Smooth muscle cell (in vitro differentiated cells): Measurements from ENCODE around the gene CYFIP1. TPM values are rescaled to one million over a fixed set of nuclear protein-coding genes. Genes with fewer than 3 reads are reported as not detected.

Experiments
- DNase-seq: peaks from one replicate; lab custom pipeline; 2025; ENCODE audit not compliant: unreplicated experiment; lab: John Stamatoyannopoulos, UW
- H2AFZ ChIP-seq: fragments of 200-600 bp; sonication (generic); 2 replicates; pipeline ENCODE4 v1.6.0; 2016; ENCODE audit warnings: antibody characterized with exemption, low read depth, mild to moderate bottlenecking
- H3F3A ChIP-seq: fragments of 200-600 bp; sonication (generic); 2 replicates; pipeline ENCODE4 v1.6.0; 2017; ENCODE audit warnings: antibody characterized with exemption, low read depth
- H3K27ac ChIP-seq: fragments of 200-600 bp; sonication (generic); 2 replicates; pipeline ENCODE4 v1.5.1; 2016; ENCODE audit warnings: low read depth, mild to moderate bottlenecking
- H3K27me3 ChIP-seq: fragments of 200-600 bp; sonication (generic); 2 replicates; pipeline ENCODE4 v1.6.1; 2016; ENCODE audit warnings: low read depth, mild to moderate bottlenecking
- H3K36me3 ChIP-seq: fragments of 200-600 bp; sonication (generic); 2 replicates; pipeline ENCODE4 v1.5.1; 2016; ENCODE audit warnings: low read depth
- H3K4me1 ChIP-seq: fragments of 200-600 bp; sonication (generic); 2 replicates; pipeline ENCODE4 v1.5.1; 2016; ENCODE audit warnings: low read depth
- H3K4me2 ChIP-seq: fragments of 200-600 bp; sonication (generic); 2 replicates; pipeline ENCODE4 v1.6.0; 2016; ENCODE audit warnings: mild to moderate bottlenecking
- H3K4me3 ChIP-seq: fragments of 200-600 bp; sonication (generic); 2 replicates; pipeline ENCODE4 v1.5.1; 2016; ENCODE audit warnings: mild to moderate bottlenecking
- H3K79me2 ChIP-seq: fragments of 200-600 bp; sonication (generic); 2 replicates; pipeline ENCODE4 v1.6.0; 2016; ENCODE audit warnings: low read depth, mild to moderate bottlenecking
- H3K9ac ChIP-seq: fragments of 200-600 bp; sonication (generic); 2 replicates; pipeline ENCODE4 v1.6.0; 2016; ENCODE audit warnings: low read depth
- H3K9me3 ChIP-seq: fragments of 200-600 bp; sonication (generic); replicated peaks from 2 replicates; pipeline ENCODE4 v1.5.1; 2016; ENCODE audit warnings: low read depth
- H4K20me1 ChIP-seq: fragments of 200-600 bp; sonication (generic); 2 replicates; pipeline ENCODE4 v1.6.0; 2016; ENCODE audit warnings: low read depth
- CTCF ChIP-seq: fragments of 200-600 bp; sonication (generic); IDR thresholded peaks from 2 replicates; pipeline ENCODE4 v1.5.1; 2017; ENCODE audit warnings: borderline replicate concordance, mild to moderate bottlenecking, antibody characterized with exemption; ENCODE audit not compliant: insufficient read depth, poor library complexity, severe bottlenecking
- WGBS: methylation state at CpG from one replicate; pipeline ENCODE4 v1.1.7; 2016; ENCODE audit warnings: low lambda C conversion rate; 5-methylcytosine and 5-hydroxymethylcytosine counted together
- polyA plus RNA-seq: library from polyadenylated mRNA; unstranded; fragments of >200 nt; fragmentation: Nextera tagmentation; extraction: Ambion mirVana; gene quantifications from 2 replicates; pipeline ENCODE4 v1.2.1, GENCODE V29; 2016
- total RNA-seq: library from RNA; depleted of rRNA; stranded (reverse); fragments of >200 nt; gene quantifications from 2 replicates; pipeline ENCODE4 v1.2.3, GENCODE V29; 2014

Gene CYFIP1
- total and polyA plus RNA-seq, 2 experiments from 2014 or later, result 65.2 to 67.6 TPM

GRCh38 chr15:22952796-22953579, 27.2 kb downstream of the CYFIP1 start:
- Histone ChIP-seq H3K79me2 (peaks cover 95% of the 10 kb centered on the region), H3K4me2 (no peak overlapping the region), H3K9me3 (no peaks in the 10 kb centered on the region), H3K4me3 (no peak overlapping the region), H3K9ac (no peak overlapping the region), H3K27me3 (no peaks in the 10 kb centered on the region), H3K27ac (no peak overlapping the region), H4K20me1 (peaks cover 98% of the 10 kb centered on the region), H3K36me3 (no peaks in the 10 kb centered on the region), H2AFZ (no peak overlapping the region), H3F3A (no peaks in the 10 kb centered on the region), H3K4me1 (peaks cover 6% of the 10 kb centered on the region)
- no peak for TF ChIP-seq CTCF
- WGBS, result 90% methylated on average over 21 of the region's 21 CpGs
- DNase-seq, result no peak

GRCh38 chr15:22951381-22952280, 28.5 kb downstream of the CYFIP1 start:
- no peak for DNase-seq
- no peak overlapping the region for H3K9ac ChIP-seq
- 90% methylated on average over 32 of the region's 39 CpGs for WGBS
- no peak overlapping the region for H3K4me3 ChIP-seq
- H2AFZ ChIP-seq, result no peak overlapping the region
- peaks cover 94% of the 10 kb centered on the region for H3K79me2 ChIP-seq
- no peak for TF ChIP-seq CTCF
- H3F3A ChIP-seq, result no peaks in the 10 kb centered on the region
- no peaks in the 10 kb centered on the region for H3K9me3 ChIP-seq
- no peaks in the 10 kb centered on the region for H3K36me3 ChIP-seq
- H3K27ac ChIP-seq, result no peak overlapping the region
- no peaks in the 10 kb centered on the region for H3K27me3 ChIP-seq
- H4K20me1 ChIP-seq, result peaks cover 98% of the 10 kb centered on the region
- H3K4me2 ChIP-seq, result no peak overlapping the region
- peaks cover 6% of the 10 kb centered on the region for H3K4me1 ChIP-seq

GRCh38 chr15:22951031-22951380, 29.2 kb downstream of the CYFIP1 start:
- Histone ChIP-seq H3K4me1 (peaks cover 6% of the 10 kb centered on the region), H3K9ac (no peak overlapping the region), H2AFZ (no peak overlapping the region), H3K79me2 (peaks cover 89% of the 10 kb centered on the region), H3K27me3 (no peaks in the 10 kb centered on the region), H3K4me3 (no peak overlapping the region), H3F3A (no peaks in the 10 kb centered on the region), H3K27ac (no peak overlapping the region), H3K36me3 (no peaks in the 10 kb centered on the region), H3K9me3 (no peaks in the 10 kb centered on the region), H3K4me2 (no peak overlapping the region), H4K20me1 (peaks cover 98% of the 10 kb centered on the region)
- no peak for DNase-seq
- TF ChIP-seq CTCF, result no peak
- 98% methylated on average over 16 of the region's 16 CpGs for WGBS
